ENCODE results near the gene CLDN3.
"Not testable (repeated sequence)": the region's sequence is repeated elsewhere in the genome, so short reads cannot be mapped to it uniquely, and the experiment has no call there.

DNA sequence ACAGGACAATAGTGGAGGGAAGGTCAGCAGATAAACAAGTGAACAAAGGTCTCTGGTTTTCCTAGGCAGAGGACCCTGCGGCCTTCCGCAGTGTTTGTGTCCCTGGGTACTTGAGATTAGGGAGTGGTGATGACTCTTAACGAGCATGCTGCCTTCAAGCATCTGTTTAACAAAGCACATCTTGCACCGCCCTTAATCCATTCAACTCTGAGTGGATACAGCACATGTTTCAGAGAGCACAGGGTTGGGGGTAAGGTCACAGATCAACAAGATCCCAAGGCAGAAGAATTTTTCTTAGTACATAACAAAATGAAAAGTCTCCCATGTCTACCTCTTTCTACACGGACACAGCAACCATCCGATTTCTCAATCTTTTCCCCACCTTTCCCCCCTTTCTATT lies 26.6 kb upstream of the CLDN3 start:
- TF ChIP-seq EZH2 (IDR thresholded peaks at IDR 0.05; ENCODE audit: insufficient read depth, poor library complexity, severe bottlenecking); EZH2phosphoT487 (IDR thresholded peaks at IDR 0.05; ENCODE audit: insufficient read depth, low read depth): not testable (repeated sequence)
